Fibroblast of mammary gland (primary cell): ENCODE results near the gene CEP63.

ENCODE experiments used
- DNase-seq: peaks from one replicate; pipeline ENCODE4 v3.0.0-alpha.2; 2010; ENCODE audit warnings: low read depth
- H3K4me3 ChIP-seq: 2 replicates; pipeline ENCODE4 v1.5.1; 2011; ENCODE audit warnings: low read depth, mild to moderate bottlenecking, low read length, moderate library complexity; ENCODE audit not compliant: control insufficient read depth
- TF ChIP-seq, protein P1 (sequence below): conservative IDR thresholded peaks from 2 replicates; pipeline ENCODE4 v1.5.1; 2011; ENCODE audit warnings: low read depth, low read length, inconsistent platforms; ENCODE audit not compliant: control insufficient read depth, insufficient read depth

Gene CEP63

DNA sequence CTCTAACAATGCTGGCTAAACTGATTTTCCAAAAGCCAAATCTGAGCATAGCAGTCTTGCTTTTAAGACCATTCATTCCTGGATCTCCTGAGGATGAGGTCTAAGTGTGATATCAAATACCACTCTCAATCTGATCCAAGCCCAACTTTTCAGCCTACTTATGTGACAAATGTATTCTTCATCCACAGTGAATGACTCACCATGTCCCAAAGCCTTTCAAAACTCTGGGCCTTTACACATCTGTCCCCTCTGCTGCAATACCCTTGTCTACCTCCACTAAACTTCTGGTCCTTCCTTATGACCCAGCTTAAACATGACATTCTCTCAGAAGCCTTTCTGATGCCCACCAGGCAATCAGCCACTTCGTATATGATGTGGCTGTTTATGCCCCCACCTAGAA lies 4.7 kb upstream of the CEP63 start:
- H3K4me3 ChIP-seq, result no peak overlapping the region
- DNase-seq, result peak; percentile 37
- TF ChIP-seq, protein P1, sequence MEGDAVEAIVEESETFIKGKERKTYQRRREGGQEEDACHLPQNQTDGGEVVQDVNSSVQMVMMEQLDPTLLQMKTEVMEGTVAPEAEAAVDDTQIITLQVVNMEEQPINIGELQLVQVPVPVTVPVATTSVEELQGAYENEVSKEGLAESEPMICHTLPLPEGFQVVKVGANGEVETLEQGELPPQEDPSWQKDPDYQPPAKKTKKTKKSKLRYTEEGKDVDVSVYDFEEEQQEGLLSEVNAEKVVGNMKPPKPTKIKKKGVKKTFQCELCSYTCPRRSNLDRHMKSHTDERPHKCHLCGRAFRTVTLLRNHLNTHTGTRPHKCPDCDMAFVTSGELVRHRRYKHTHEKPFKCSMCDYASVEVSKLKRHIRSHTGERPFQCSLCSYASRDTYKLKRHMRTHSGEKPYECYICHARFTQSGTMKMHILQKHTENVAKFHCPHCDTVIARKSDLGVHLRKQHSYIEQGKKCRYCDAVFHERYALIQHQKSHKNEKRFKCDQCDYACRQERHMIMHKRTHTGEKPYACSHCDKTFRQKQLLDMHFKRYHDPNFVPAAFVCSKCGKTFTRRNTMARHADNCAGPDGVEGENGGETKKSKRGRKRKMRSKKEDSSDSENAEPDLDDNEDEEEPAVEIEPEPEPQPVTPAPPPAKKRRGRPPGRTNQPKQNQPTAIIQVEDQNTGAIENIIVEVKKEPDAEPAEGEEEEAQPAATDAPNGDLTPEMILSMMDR, result no peak

DNA sequence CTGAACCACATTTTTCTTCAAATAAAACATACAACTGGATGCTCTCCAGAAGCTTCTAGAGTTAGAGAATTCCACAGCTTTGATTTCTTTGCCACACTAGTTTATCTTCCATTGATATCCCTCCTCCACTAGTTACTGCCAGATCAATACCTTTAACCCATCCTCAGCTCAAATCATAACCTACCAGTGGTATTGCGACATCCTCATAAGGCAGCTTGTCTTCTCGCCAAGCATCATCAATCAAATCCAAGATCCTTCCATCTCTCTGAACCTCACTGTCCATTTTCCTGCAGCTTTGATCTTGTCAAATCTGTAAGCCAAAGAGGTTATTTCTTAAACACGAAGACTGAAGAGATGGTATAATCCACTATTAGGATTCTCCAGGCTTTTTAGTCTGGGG lies 3.2 kb upstream of the CEP63 start:
- TF ChIP-seq, protein P1, result no peak
- no peak overlapping the region for H3K4me3 ChIP-seq
- no peak for DNase-seq

DNA sequence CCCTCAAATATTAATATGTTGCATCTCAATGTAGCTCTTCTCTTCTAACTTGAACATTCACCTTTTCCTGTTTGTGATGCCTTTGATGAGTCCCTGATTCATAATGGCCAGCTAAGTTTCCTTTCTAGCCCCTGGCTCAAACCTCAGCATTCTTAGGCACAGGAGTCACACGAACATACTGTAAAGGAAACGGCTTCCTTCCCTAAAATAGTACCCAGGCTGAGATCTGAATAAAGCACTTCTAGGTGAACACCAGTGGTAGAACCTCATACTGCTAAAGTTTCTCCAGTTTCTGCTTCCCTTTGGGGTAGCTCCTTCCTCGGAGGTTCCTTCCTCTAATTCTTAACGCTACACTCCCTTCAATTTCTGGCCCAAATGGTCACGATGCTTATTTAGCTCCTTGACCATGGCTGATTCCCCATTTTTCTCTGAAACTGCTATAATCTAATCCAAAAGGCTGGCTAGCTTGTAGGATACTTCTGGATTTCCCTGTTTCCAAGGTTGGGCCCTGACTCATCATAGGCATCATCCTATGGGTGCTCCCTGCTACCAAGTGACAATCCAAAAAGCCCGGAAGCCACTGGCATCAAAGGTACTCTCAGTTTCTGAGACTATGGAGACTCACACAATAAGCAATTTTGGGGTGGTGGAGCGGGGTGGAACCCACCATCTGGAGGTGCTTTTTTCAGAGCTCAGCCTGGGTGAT lies 2.5 kb upstream of the CEP63 start:
- H3K4me3 ChIP-seq, result no peak overlapping the region
- DNase-seq, result peak; percentile 84
- TF ChIP-seq, protein P1, result no peak

DNA sequence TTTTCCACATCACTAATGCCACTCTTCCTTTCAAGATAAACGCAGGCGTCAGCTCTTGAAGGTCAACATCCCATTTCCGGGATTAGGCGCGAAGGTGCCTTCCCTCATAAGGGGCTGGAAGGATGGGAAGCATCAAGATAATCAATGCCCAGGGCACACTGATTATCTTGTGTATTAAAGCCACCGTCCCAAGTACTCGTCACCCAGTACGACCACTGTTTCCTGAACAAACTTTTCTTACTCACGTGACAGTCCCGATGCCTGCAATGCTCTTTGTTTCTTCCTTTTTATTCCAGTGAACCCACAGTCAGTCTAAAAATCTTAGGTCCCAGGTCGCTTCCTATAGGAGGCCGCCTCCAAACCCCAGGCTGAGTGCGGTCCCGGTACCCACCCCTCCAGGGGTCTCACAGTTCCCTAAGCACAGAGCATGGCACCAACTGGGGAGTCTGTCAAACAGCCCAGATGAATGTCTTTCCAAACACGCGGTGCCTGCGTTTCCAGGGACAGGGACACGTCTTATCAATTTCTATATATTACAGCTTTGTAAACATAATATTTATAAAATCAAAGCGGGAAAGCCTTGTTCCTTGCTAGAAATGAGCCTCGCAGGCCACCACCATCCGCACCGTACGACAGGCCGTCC lies 661 bp upstream of the CEP63 start:
- TF ChIP-seq, protein P1, result no peak
- peak; percentile 36 for DNase-seq

DNA sequence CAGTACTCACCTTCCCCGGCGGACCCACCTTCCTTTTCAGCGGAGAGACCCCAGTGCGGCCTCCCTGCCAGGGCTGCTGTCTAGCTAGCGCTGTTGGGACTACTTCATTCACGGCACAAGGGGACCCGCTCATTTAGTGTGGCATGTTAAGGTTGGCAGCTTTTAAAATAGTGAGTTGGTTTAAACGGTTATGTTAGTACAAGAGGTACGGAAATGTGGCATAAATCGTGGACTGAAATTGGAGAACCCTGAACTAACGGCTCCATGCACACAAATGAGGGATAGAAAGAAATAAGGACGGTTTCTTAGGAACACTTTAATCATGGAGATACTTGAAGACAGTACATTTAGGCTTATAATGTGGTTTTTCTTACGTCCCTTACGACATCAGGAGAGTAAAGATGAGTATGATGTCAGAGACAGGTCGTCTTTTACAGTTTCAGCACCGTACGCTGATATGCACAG lies 752 bp downstream of the CEP63 start:
- H3K4me3 ChIP-seq, result peak overlapping the region; percentile 76
- TF ChIP-seq, protein P1, result no peak
- DNase-seq, result peak; percentile 69

More for the DNA sequence above, 661 bp upstream of the CEP63 start:
- peak overlapping the region; percentile 76 for H3K4me3 ChIP-seq

DNA sequence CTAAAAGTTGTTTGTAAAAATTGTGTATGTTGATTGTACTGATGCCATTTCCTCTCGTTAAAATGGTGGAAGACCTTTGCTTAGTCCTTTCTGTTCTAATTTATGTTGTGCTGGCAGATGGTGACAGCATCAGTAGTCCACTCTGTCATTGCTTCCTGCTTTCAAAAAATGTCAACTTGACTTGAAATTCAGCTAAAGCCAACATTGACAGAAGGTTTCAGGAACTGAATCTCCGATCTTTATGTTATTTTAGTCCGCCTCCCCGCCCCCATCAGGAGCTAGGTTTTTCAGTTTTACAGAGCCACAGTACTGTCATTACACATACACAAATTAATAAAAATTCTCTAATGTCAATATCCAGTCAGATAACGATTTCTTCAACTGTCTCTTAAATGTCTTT lies 1.5 kb downstream of the CEP63 start:
- TF ChIP-seq, protein P1, result no peak
- peak overlapping the region; percentile 76 for H3K4me3 ChIP-seq
- no peak for DNase-seq

DNA sequence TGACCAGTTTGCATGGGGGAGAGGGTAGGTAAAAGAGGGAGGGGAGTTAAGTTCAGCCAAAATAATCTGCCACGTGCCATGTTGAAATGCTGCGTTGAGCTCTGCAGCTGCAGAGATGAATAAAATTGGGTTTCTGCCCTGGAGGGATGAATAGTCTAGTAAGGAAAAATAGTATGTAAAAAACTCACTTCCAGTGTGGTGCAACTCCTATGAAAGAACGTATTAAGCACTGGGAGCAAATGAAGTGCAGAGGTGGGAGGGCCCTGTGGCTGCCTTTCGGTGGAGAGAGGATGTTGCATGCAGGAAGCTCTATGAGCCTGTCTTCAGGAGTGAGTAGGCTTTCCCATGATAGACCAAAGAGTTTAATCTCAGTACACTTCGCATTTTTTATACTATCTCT lies 8.6 kb downstream of the CEP63 start:
- TF ChIP-seq, protein P1, result no peak
- H3K4me3 ChIP-seq, result no peak overlapping the region
- DNase-seq, result peak; percentile 38
